NCI-H526 treated with DMSO at 0.1 percent for 48 hours (cell line): ENCODE data around the gene UBL4A.

ENCODE experiments used
- DNase-seq: peaks from one replicate; lab custom pipeline; 2025; lab: John Stamatoyannopoulos, UW

UBL4A gene

DNA sequence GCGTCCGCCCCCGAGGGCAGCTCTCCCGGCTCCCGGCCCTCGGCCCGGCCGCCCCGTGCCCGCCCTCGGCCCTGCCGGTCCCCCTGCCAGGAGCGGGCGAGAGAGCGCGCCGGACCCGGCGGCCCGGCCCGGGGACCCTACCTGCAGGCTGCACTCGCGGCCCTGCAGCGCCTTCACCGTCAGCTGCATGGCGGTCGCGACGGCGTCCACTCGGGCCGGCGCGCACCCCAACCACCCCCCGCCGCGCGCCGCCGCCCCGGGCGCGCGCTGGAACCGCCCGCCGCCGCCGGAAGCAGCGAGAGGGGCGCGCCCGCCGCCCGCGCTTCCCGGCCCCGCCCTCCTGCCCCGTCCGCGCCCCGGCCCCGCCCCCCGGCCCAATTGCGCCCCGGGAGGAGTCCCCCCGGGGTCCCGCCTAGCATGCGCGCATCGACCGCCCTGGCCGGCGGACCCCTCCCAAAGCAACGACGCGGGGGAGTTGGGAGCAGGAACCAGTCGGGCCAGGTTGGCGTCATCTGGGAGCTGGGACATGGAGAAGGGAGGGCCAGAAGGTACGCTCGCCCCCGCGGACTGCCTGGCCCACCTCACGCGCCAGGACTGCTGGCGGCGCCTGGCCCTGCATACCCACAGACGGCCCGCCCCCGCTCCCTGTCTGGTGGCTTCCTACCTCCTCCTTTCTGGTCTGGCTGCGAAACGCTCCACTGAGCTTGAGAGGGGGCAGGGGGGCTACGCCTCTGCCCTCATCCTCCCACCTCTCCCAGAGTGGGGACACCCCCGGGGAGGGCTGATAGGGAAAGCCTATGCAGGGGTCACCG, at the start of gene UBL4A:
UBL4A (minus strand) TSS at position 220 of the 812 bp plus-strand sequence; CDS start at position 189, 31 bp downstream.
- DNase-seq, result peak; percentile 79

DNA sequence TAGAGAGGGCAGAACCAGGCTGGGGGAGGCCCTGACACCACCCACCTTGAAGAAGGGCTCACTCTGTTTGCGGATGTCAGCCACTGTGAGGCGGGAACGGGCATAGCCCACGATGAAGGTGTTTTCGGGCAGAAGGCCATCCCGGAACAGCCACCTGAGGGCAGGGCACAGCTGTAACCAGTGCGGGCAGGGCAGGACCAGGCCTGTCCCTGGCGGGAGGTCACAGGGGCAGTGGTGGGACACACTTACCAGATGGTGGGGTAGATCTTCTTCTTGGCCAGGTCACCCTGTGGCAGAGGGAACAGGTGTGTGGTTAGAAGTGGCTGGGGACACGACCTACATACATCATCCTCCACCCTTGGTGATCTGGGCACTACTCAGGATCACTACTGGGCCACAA, 49.5 kb upstream of the UBL4A start:
- DNase-seq, result no peak

DNA sequence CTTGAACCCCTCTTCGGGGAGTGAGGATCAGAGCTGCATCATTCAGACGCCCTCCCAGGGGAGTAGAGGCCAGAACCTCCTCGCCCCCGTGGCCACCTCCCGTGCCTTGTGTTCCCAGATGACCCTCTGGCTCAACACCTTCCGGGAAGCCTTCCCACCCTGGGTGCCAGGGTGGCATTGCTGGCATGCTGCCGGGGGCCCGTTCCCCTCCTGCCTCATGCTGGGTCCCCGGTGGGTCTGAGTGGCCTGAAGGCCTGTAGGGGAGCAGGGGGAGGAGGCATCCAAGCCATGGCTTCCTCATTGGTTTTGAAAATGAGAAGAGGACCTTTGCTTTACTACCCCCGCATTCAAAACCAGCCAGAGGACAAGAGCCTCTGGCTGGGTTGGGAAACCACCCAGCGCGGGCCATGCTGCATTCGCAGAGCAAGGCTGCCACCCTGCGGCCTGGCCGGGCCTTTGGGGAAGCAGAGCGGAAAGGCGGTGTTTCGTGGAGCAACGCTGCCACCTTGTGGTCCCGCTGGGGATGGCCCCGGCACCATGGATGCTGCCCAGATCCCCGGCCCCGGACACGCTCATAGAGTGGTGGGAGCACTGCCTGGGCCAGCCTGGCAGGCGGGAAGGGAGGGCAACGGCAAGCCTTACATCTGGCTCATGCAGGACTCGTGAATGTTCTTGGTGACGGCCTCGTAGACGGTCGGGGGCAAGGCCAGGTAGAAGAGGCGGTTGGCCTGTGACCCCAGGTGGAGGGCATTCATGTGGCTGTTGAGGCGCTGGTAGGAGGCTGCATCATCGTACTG, 48.3 kb upstream of the UBL4A start:
- peak; percentile 54 for DNase-seq

DNA sequence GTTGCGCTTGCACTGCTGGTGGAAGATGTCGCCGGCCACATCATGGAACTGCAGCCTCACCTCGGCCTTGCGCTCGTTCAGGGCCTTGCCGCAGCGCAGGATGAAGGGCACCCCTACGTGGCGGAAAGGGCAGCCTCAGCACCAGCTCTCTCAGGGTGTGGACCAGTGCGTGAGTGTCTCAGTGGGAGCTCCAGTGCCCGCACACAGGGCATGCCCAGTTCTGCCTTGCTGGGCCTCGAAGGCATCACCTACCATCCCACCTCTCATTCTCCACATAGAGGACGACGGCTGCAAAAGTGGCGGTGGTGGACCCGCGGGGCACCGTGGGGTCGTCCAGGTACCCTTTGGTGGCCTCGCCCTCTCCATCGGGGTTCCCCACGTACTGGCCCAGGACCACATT, 46.3 kb upstream of the UBL4A start:
- DNase-seq, result no peak

DNA sequence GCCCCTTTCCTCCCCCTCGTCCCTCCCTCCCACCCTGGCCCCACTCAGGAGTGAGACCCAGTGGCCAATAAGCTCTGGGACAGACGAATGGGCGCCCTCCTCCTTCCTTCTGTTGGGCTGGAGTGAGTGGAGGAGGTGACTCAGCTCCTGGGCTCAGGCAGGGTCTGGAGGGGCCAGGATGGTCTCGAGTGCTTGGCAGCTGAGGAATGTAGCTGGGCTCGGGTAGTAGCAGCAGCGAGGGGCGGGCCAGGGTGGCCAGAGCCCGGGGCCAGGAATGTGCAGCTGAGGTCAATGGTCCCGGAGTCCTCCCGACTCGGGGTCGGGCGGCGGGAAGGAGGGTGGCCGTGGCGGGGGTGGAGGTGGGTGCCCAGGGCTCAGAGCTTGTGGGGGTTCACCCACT, 45.2 kb upstream of the UBL4A start:
- DNase-seq, result no peak

DNA sequence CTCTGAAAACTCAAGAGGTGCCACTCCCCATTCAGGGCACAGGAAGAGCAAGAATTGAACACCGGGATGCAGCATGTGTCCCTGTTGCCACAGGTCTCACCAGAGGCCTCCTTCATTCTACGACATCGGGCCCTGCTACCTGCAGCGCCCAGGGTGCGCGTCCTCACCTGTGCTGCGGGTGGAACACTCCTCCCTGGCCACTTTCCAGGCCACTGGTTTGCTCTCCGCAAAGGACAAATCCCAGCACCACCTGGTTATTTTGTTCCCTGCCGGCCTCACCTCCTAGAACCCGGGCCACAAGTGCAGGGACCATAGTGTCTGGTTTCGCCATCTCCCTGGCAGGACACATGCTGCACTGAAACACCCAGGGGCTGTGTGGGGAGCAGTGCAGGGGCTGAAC, 43.9 kb upstream of the UBL4A start:
- DNase-seq, result no peak

DNA sequence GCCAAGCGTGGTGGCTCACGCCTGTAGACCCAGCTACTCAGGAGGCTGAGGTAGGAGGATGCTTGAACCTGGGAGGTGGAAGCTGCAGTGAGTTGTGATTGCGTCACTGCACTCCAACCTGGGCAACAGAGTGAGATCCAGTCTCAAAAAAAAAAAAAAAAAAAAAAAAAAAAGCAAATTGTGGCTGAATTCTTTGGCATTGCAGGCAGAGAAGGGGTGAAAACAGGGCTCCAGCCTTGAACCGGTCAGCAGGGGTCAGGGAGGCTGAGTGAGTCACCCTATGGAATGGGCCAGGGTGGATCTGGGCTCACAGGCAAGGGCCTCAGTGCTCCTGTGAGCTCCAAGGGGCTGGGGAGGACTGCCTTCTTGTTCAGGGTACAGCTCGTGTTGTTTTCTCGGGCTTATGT, 42.8 kb upstream of the UBL4A start:
- no peak for DNase-seq

DNA sequence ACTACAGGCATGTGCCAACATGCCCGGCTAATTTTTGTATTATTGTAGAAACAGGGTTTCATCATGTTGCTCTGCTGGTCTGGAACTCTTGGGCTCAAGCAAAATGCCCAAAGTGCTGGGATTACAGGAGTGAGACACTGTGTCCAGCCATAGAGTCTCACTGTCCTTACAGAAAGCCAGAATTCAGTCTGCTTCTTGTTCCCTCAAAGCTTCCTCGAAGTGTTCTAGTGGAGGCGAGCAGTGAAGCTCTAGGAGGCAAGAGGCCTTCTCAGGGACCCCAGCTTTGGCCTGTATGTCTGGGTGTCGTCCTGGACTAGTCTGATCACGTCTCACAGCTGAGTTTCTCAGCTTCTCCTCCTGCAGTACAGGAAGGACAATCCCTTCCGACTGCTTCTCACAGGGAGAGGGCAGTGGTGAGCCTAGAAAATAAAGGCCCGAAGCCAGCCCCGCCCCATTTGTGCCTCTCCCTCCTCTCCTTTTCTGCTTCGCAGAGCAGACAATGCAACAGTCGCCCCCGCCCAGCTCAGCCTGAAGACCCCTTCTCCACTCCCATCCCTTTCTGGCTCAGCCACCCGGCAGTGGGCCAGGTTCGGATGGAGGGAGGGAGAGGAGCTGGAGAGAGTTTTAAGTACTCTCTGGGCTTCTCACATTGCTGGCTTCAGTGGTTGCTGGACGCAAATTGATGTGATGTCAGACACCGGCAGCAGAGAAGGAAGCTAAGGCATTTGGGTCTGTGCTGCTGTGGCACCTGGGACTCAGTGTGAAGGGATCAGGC, 40.7 kb upstream of the UBL4A start:
- peak; percentile 75 for DNase-seq

DNA sequence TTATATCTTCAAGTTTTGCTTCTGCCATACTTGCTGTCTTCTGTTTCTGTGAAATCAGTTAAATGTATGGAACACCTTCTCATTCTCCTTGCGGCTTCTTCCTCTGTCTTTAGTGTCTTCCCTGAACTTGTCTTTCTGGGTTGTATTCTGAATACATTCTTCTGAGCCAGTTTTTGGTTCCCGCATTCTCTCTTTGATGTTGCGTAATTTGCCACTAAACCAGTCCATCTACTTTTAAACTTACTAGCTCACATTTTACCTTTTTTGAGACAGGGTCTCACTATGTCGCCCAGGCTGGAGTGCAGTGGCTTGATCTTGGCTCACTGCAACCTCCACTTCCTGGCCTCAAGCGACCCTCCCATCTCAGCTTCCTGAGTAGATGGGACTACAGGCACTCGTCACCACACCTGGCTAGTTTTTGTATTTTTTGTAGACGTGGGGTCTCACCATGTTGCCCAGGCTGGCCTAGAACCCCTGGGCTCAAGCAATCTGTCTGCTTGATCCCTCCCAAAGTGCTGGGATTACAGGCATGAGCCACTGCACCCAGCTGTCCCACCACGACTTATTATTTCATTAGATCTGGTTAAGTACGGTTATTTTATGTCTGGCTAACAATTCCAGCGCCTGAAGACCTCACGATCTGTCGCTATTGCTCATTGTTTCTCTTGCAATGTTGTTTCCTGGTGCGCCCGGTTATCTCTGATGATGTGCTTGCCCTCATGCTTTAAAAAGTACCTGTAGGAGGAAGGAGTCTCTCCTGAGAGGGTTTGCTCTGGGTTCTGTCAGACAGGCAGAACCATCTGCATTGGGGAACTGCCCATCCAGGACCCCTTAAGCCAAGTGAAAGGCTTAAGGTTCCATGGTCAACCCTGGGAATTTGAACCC, 39.4 kb upstream of the UBL4A start:
- DNase-seq, result no peak

DNA sequence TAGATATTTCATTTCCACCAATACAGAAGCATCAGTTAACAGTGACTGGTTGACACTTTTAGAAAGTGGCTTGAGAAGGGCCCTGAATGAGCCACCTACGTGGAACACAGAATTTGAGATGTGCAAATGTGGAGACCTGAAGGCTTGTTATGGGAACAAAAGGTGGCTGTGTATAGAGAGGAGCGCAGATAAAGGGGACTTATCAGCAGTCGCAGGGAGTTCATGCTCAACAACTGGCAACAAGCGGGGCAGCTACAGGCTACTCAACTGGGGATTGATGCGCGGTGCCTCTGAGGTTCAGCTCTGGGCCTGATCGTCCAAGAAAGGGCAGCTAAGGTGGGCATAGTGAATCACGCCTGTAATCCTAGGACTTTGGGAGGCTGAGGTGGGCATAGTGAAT, 33.0 kb upstream of the UBL4A start:
- no peak for DNase-seq

DNA sequence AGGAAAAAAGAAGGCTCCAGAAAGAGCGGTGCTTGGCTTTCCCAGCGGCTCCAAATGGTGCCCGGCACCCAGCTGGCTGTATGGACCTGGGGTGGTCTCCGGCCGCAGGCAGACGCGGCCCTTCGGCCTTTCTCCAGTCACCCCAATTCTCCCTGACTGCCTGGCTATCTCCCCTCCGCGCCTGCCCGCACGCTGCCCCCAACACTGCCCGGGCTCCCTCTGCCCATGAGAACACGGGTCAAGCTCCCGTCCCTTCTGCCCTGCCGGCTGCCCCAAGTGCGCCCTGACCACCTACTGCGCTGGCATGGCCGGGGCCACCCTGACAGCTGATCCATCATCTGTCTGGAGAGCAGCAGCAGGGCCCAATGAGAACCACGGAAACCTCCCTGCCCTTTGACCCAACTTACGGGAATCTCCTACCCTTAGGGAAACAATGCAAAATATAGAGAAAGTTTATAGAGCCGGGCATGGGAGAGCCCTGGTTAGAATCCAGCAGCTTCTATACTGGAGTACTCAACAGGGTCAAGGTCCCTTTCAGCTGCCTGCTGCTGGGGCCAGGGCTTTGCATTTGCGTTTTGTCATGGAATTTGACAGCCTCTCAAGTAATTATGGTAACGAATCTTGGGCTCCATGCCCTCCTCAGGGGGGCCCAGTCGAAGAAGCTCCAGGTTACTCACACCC, 30.8 kb upstream of the UBL4A start:
- no peak for DNase-seq

DNA sequence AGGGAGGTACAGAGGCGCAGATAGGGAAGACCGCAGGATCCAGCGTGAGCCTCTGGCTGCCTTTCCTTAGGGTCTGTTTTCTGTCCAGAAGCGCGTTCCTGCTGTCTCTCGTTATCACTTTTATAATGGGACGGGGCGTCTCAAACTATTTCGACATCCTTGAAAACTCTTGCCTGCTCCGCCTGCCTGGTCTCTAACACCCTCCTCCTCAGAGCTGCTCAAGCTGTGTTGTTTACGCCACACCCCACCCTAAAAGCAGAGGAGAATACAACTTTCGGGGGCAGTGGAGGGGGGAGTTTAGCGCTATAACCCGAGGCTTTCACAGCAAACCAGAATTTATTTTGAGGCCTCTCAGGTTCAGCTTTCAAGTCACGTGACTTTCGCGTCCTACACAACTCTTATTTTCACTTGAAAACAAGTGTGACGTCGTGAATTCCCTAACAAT, 30.3 kb upstream of the UBL4A start:
- DNase-seq, result no peak

DNA sequence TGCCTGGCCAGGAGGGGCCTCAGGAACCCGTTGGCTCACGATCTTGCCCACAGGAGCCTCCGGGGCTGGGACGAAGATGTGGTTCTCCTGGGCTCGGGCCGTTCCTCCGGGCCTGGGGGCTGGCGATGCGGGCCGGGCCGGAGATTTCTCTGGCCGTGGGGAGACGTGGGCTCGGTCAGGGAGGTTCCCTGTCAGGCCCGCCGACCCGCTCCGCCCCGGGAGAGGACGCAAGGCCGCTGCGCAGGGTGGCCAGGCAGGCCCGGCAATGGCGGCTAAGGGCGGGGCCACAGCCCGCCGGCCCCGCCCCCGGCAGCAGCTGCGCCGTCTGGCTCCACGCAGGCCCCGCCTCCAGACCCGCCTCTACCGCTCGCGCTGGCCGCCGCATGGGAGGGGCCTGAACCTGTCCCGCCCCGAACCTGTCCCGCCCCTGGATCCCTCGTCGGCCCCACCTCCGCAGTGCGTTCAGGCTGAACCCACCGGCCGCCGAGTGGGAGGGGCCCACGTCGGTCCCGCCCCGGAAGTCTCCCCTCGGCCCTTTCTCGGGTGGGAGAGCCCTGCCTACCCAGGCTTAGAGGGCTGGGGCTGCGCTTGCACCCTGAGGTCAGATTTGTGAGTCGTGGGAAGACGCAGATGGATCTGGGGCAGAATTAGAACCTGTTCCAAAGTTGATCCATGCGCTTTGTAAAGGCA, 29.7 kb upstream of the UBL4A start, which contains the start of gene FAM3A:
FAM3A (minus strand) TSS at position 267 of the 690 bp plus-strand sequence. CDS start 460 bp downstream, outside the sequence.
- DNase-seq, result peak; percentile 94

DNA sequence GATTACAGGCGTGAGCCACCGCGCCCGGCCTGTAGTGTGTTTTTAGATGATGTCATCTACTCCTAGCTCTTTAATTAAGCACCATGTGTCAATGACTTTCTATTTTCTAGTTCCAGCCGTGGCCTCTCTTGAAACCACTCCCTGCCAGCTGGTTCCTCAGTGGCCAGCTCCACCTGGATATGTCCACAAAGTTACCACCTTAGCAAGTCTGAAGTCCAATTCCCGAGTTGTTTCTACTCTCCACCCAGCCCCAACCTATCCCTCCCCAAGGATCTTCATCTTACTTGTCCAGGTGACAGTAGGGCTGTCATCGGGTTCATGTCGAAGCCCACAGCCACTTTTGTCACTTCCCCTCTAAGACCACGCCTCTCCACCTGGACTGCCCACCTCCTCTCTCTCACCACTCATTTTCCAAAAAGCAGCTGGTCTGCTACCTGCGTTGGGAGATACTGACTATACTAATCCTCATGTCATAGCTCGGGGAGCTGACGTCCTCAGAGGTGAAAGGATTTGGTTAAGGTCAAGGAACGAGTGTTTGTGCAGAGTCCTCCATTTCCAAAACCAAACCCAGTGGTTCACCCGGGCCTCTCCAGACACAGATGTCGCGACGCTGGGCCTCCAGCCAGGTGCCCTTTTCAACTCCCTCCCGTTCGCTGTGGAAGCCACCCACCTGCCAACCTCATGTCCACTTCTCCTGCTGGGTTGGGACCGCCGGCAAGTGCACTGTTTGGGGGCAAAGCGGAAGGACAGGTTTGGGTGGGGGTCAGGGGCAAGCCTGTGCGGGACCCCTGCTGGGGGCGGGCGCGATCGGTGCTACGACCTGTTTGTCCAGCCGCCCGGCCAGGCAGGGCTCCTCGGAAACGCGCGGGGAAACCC, 28.9 kb upstream of the UBL4A start:
- peak; percentile 10 for DNase-seq

DNA sequence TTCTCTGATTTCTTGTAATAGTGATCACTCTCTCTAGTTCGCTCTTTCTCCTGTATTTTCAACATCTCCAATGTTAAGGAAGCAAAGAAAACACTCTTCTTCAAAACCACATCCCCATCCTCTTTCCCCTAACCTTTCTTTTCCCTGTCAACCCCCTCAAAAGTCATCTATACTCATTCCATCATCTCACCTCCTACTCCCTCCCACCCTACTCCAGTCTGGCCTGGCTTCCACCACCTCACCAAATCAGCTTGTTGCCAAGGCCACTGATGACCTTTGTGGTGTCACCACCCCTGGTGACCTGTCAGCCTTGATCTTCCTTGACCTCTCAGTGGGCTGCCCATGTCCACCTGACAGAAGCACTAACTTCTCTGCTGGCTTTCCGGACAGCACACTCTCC, 27.3 kb upstream of the UBL4A start:
- DNase-seq, result no peak

DNA sequence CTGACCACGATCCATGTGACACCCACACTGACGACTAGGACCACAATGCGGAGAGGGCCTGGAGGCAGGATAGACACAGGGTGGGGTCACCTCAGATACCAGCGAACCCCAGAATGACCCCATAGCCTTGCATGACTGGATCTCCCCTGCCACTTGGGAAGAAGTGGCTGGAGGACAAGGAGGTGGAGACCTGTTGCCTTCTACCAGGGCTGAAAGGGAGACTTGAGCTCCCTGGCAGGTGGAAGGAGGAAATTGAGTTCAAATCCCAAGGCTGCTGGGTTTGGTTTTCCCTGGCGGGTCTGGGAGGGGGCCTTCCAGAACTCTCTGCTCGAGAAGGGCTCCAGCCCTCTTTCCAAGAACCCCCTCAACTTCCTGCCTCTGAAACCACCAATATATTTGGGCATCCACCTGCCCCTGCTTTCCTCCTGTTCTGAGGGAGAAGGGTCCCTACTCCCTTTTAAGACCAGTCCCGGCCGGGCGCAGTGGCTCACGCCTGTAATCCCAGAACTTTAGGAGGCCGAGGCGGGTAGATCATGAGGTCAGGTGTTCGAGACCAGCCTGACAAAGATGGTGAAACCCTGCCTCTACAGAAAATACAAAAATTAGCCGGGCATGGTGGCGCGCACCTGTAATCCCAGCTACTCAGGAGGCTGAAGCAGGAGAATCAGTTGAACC, 26.6 kb upstream of the UBL4A start:
- DNase-seq, result no peak

DNA sequence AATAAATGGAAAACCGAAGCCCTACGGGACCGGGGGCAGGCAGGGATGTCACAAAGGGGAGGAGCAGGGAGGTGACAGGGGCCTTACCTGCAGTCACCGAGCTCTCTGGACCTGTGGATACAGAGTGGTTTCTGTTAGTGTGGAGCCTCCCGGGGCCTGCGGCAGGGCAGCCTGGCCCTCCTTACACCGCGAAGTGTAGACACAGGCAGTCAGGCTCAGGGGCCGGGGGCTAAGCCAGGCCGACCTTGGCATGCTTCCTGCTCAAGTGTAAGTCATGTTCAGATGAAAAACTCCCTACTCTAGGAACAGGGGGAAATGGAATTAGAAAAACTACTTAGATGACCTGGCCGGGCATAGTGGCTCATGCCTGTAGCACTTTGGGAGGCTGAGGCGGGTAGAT, 25.3 kb upstream of the UBL4A start:
- no peak for DNase-seq

DNA sequence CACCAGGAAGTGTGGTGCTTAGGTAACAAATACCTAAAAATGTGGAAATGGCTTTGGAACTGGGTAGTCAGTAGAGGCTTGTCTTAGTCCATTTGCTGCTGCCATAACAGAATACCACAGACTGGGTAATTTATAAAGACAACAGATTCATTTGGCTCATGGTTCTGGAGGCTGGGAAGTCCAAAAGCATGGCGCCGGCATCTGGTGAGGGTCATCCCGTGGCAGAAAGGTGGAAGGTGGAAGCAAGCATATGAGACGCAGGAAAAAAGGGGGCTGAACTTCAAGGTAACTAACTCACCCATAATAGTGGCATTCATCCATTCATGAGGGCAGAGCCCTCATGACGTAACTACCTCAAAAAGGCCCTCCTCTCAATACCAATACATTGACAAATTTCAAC, 23.0 kb upstream of the UBL4A start:
- no peak for DNase-seq

DNA sequence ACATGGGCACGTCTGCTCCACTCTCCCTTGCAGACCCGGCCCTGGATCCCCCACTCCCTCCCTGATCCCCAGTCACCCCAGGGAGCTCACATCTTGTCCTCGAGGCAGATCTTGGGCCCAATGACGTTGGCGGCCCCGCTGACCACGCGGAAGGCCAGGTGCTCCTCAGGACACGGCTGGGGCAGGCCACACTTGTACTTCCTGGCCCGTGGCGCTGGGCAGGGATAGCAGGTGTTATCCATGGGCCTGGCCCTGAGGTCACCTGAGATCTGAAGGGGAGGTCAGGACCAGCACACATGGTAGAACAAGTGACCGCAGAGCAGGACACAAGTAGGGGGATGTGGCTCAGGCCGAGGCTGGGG, 21.9 kb upstream of the UBL4A start:
- no peak for DNase-seq
